GM13976 (cell line): ENCODE results near the gene ZNF76.

Source experiments
- DNase-seq: peaks from one replicate; pipeline ENCODE4 v3.0.0; 2012; ENCODE audit warnings: low spot score
- CTCF ChIP-seq: IDR thresholded peaks from 2 replicates; pipeline ENCODE4 v1.5.1; 2012; ENCODE audit warnings: borderline replicate concordance, mild to moderate bottlenecking; ENCODE audit not compliant: insufficient read depth; ENCODE audit errors: extremely low read depth, missing control alignments, control extremely low read depth
- in situ Hi-C: fragments of 300-500 bp; cut with MboI; formaldehyde crosslinking; loops from one replicate; pipeline ENCODE4 v1.12.0; 2022; ENCODE audit warnings: low sequenced_read_pairs, mixed read lengths, inconsistent platforms; ENCODE audit not compliant: unreplicated experiment

Gene ZNF76

DNA sequence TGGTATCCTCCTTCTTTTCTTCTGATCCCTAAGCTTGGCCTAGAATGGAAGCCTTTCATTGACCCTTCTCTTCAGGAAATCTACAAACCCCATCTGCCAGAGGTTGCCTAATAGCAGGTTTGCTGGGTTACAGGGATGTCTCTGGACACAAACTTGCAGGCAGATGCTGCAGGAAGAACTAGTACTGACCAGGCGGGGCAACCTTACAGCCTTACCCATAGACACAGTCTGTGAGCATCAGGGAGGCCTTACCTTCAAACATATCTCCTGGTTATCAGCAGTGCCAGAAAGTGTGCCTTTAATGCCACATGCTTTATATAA, 43.2 kb upstream of the ZNF76 start:
- in situ Hi-C loops: loop anchor here (25.0 kb wide), 1 partner anchor 229 kb away; no protein-coding TSS in a partner anchor
- TF ChIP-seq CTCF: no peak

DNA sequence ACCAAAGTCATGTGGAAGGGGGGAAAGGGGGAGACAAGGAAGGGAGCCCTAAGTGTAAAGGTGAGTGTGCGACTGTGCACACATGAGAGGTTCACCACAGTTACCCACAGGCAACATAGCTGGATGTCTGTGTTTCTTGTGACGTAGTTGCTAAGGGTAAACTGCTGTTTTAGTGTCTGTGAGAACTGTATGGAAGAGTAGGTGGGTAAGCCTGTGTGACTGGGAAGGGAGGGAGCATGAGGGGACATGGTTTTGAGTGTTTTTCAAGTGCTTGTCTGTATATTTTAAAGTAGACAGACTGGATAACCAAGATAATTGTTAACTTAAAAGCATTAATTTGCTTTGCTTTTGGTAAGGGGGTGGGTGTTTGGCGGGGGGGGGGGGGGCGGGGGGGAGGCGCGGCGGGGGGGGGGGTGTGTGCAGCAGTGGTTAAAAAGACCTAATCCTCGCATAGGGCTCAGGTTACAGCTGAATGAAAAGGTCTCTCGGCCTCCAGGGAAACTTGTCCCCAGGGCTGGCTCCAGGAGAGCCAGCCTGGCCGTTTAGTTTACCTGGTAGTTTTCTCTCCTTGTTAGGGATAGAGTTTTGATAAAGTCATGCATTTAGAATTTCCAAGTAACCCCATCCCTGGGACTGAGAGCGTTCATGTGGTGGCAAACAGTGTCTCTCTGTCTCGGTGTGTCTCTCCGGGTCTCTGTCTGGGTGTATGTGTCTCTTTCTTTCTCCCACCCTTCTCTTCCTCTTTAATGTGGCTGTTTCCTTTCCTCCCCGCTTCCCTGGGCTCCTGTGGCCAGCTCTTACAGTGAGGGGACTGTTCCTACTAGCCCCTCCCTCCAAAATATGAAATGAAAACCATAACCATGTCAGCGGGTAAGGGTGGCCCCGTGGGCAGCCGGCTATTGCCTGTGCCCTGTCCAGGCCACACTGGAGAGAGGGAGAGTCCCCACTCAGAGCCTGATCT, 42.4 kb upstream of the ZNF76 start:
- in situ Hi-C loops: loop anchor here (25.0 kb wide), 1 partner anchor 230 kb away; no protein-coding TSS in a partner anchor

More for the DNA sequence above, 43.2 kb upstream of the ZNF76 start:
- no peak for DNase-seq

DNA sequence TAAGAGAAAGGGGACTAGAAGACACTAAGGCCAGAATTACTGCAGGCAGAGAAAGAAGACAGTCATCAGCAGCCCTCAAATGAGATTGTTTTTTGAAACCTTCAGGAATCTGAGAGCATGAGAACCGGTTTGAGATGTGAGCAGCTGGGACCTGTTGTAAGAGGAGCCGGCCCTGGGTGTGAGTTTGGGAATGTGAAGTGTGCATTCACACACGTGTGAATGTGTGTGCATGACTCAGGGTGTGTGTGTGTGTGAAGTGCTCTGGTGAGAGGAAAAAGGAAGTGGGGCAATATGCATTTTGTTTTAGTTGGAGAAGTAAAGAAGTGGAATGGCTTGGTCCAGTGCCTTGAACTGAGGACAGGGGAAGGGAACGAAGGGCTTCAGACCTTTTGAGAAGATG, 41.5 kb upstream of the ZNF76 start:
- no peak for TF ChIP-seq CTCF
- DNase-seq: no peak
- in situ Hi-C loops: loop anchor here (25.0 kb wide), 1 partner anchor 231 kb away; no protein-coding TSS in a partner anchor

More for the DNA sequence above, 42.4 kb upstream of the ZNF76 start:
- no peak for TF ChIP-seq CTCF
- DNase-seq: no peak

- in situ Hi-C loops: loop anchor here (25.0 kb wide), 1 partner anchor 231 kb away; no protein-coding TSS in a partner anchor
- no peak for TF ChIP-seq CTCF
Measured at GRCh38 chr6:35218456-35218855, 41.1 kb upstream of the ZNF76 start.

GRCh38 chr6:35219683-35220326, 39.7 kb upstream of the ZNF76 start:
- no peak for TF ChIP-seq CTCF
- DNase-seq: no peak
- in situ Hi-C loops: loop anchor here (25.0 kb wide), 1 partner anchor 233 kb away; no protein-coding TSS in a partner anchor

More at GRCh38 chr6:35218456-35218855, 41.1 kb upstream of the ZNF76 start:
- no peak for DNase-seq

GRCh38 chr6:35220711-35221110, 38.8 kb upstream of the ZNF76 start:
- no peak for DNase-seq
- no peak for TF ChIP-seq CTCF
- in situ Hi-C loops: loop anchor here (25.0 kb wide), 1 partner anchor 233 kb away; no protein-coding TSS in a partner anchor
